ENCODE data around the gene SNX8. TPM values are rescaled to one million over a fixed set of nuclear protein-coding genes. Genes with fewer than 3 reads are reported as not detected.
"Not testable (repeated sequence)": the region's sequence is repeated elsewhere in the genome, so short reads cannot be mapped to it uniquely, and the experiment has no call there.

SNX8 gene
- total and polyA plus RNA-seq, 4 donors: 4.1 to 26.5 (median 20.9) TPM

DNA sequence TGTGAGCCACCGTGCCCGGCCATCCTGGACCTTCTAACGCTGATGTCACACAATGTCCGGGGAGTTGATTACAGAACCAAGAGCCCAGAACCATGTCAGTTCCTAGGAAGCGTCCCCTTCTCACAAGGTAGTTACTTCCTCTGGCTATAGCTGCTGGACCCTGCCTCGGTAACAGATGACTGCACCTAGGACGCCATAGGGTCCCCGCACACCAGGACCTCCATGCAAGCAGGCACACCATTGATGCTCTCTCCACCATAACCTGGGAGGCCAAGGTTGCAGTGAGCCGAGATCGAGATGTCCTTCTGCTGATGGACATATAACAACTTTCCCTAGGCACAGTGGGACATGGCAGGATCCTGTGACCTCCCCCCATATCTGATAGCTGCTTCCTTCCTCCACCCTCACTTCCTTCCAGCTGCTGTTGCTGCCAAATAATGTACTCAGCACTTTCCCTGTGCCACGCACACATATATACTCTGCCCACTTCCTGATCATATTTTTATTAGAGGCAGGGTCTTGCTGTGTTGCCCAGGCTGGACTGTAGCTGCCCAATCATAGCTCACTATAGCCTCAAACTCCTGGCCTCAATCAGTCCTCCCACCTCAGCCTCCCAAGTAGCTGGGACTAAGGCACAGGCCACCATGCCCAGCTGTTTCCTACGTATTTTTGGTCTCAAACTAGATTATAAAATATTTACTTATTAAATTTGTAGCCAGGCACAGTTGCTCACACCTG lies 3.5 kb upstream of the SNX8 start:
- H3K27ac ChIP-seq (ENCODE audit: low read depth in 1 of 2, low read length in 2 of 2): no peak overlapping the region
- H3K27me3 ChIP-seq (ENCODE audit: control insufficient read depth in 1 of 2, insufficient read depth in 2 of 2, low read length in 1 of 2): no peaks in the 10 kb centered on the region
- H3K4me1 ChIP-seq (ENCODE audit: control insufficient read depth in 1 of 2, insufficient read depth in 2 of 2, low read length in 2 of 2): no peaks in the 10 kb centered on the region
- H3K36me3 ChIP-seq (ENCODE audit: control insufficient read depth in 1 of 2, insufficient read depth in 2 of 2, low read length in 1 of 2): no peaks in the 10 kb centered on the region
- ATAC-seq (ENCODE audit: low FRiP score) (no peak), DNase-seq (no peak)
- intact Hi-C loops (cut with DNase I): no loop called here
- H3K4me3 ChIP-seq (ENCODE audit: low read length in 2 of 2): no peak overlapping the region
- 85 to 90% methylated on average over 12 of the region's 12 CpGs for WGBS, 2 donors
- no peaks in the 10 kb centered on the region for H3K9me3 ChIP-seq (ENCODE audit: control insufficient read depth, low read length)

- ATAC-seq (ENCODE audit: low FRiP score) (no peak), DNase-seq (no peak)
- intact Hi-C loops (cut with DNase I): no loop called here
- Histone ChIP-seq H3K4me3 (ENCODE audit: low read length in 2 of 2) (no peak overlapping the region), H3K36me3 (ENCODE audit: control insufficient read depth in 1 of 2, insufficient read depth in 2 of 2, low read length in 1 of 2) (no peaks in the 10 kb centered on the region), H3K4me1 (ENCODE audit: control insufficient read depth in 1 of 2, insufficient read depth in 2 of 2, low read length in 2 of 2) (no peaks in the 10 kb centered on the region), H3K9me3 (ENCODE audit: control insufficient read depth, low read length) (no peaks in the 10 kb centered on the region), H3K27ac (ENCODE audit: low read depth in 1 of 2, low read length in 2 of 2) (no peak overlapping the region), H3K27me3 (ENCODE audit: control insufficient read depth in 1 of 2, insufficient read depth in 2 of 2, low read length in 1 of 2) (no peaks in the 10 kb centered on the region)
- WGBS, 2 donors: 88 to 96% methylated on average over 1 of the region's 1 CpG
These were observed 2.3 kb upstream of the SNX8 start for GRCh38 chr7:2316578-2316977.

- ATAC-seq (ENCODE audit: low FRiP score) (no peak), DNase-seq (no peak)
- WGBS, 2 donors: 87 to 91% methylated on average over 1 of the region's 1 CpG
- Histone ChIP-seq H3K4me3 (ENCODE audit: low read length in 2 of 2) (no peak overlapping the region), H3K27me3 (ENCODE audit: control insufficient read depth in 1 of 2, insufficient read depth in 2 of 2, low read length in 1 of 2) (no peaks in the 10 kb centered on the region), H3K27ac (ENCODE audit: low read depth in 1 of 2, low read length in 2 of 2) (no peak overlapping the region), H3K36me3 (ENCODE audit: control insufficient read depth in 1 of 2, insufficient read depth in 2 of 2, low read length in 1 of 2) (no peaks in the 10 kb centered on the region), H3K9me3 (ENCODE audit: control insufficient read depth, low read length) (no peaks in the 10 kb centered on the region), H3K4me1 (ENCODE audit: control insufficient read depth in 1 of 2, insufficient read depth in 2 of 2, low read length in 2 of 2) (no peaks in the 10 kb centered on the region)
- intact Hi-C loops (cut with DNase I): loop anchor here in 1 of 2 donors (2.0 kb wide), 1 partner anchor 39 kb away; the partner anchor contains the start of gene EIF3B
These were observed 1.5 kb upstream of the SNX8 start for GRCh38 chr7:2315787-2316186.

DNA sequence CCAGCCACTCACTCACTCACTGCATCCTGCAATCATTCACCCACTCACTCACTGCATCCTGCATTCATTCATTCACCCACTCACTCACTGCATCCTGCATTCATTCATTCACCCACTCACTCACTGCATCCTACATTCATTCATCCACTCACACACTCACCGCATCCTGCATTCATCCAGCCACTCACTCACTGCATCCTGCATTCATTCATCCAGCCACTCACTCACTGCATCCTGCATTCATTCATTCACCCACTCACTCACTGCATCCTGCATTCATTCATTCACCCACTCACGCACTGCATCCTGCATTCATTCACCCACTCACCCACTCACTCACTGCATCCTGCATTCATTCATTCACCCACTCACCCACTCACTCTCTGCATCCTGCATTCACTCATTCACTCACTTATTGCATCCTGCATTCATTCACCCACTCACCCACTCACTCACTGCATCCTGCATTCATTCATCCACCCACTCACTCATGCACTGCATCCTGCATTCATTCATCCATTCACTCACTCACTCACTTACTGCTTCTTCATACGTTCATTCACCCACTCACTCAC lies 802 bp upstream of the SNX8 start:
- not testable (repeated sequence) for ATAC-seq (ENCODE audit: low FRiP score); H3K36me3 ChIP-seq (ENCODE audit: control insufficient read depth in 1 of 2, insufficient read depth in 2 of 2, low read length in 1 of 2); H3K4me1 ChIP-seq (ENCODE audit: control insufficient read depth in 1 of 2, insufficient read depth in 2 of 2, low read length in 2 of 2); H3K4me3 ChIP-seq (ENCODE audit: low read length in 2 of 2); DNase-seq; H3K27me3 ChIP-seq (ENCODE audit: control insufficient read depth in 1 of 2, insufficient read depth in 2 of 2, low read length in 1 of 2); H3K27ac ChIP-seq (ENCODE audit: low read depth in 1 of 2, low read length in 2 of 2); H3K9me3 ChIP-seq (ENCODE audit: control insufficient read depth, low read length)
- intact Hi-C loops (cut with DNase I): loop anchor here in 1 of 2 donors (2.0 kb wide), 1 partner anchor 40 kb away; the partner anchor contains the start of gene EIF3B
- 74 to 77% methylated on average over 3 of the region's 3 CpGs for WGBS, 2 donors

- H3K4me3 ChIP-seq (ENCODE audit: low read length in 2 of 2): peak overlapping the region; percentile 44 to 62
- DNase-seq (peak; percentile 65 to 83), ATAC-seq (ENCODE audit: low FRiP score) (peak; percentile 40)
- no peaks in the 10 kb centered on the region for H3K4me1 ChIP-seq (ENCODE audit: control insufficient read depth in 1 of 2, insufficient read depth in 2 of 2, low read length in 2 of 2)
- no peaks in the 10 kb centered on the region for H3K36me3 ChIP-seq (ENCODE audit: control insufficient read depth in 1 of 2, insufficient read depth in 2 of 2, low read length in 1 of 2)
- H3K27ac ChIP-seq (ENCODE audit: low read depth in 1 of 2, low read length in 2 of 2): no peak overlapping the region
- H3K27me3 ChIP-seq (ENCODE audit: control insufficient read depth in 1 of 2, insufficient read depth in 2 of 2, low read length in 1 of 2): no peaks in the 10 kb centered on the region
- 25 to 31% methylated on average over 34 to 42 of the region's 42 CpGs for WGBS, 2 donors
- intact Hi-C loops (cut with DNase I): loop anchor here in 1 of 2 donors (2.0 kb wide), 1 partner anchor 41 kb away; the partner anchor contains the start of gene EIF3B
- H3K9me3 ChIP-seq (ENCODE audit: control insufficient read depth, low read length): no peaks in the 10 kb centered on the region
These were observed 612 bp downstream of the SNX8 start for GRCh38 chr7:2313450-2314208.

DNA sequence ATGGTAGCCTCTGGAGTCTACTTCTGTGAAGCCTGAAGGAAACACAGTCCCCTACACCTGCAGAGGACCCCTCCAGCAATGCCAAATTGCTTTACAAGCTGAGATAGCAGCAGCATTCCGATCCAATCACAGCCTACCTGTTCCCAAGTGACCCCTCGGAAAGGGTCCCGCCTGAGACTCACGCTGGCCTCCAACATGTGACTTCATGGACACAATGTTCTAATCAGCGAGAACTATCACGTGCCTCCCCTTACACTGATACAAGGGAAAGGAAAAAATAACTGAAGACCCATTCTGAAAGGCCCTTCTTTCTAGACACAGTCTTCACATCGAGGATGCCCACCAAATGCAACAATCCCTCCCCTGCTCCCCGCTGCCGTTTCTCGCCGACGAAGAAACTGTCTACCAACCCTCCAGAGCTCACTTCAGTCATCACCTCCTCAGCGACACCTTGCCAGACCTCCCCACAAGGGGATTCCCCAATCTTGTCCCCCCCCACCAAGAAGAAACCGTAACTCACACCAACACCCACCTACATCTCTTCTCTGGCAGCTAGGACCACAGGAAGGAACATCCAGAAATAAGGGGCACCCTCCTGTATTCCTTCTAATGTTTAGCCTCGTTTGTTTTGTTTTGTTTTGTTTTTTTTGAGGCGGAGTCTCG lies 1.8 kb downstream of the SNX8 start:
- 89 to 90% methylated on average over 17 of the region's 17 CpGs for WGBS, 2 donors
- no peak for DNase-seq
- ATAC-seq (ENCODE audit: low FRiP score): no peak
- no peaks in the 10 kb centered on the region for H3K4me1 ChIP-seq (ENCODE audit: control insufficient read depth in 1 of 2, insufficient read depth in 2 of 2, low read length in 2 of 2)
- H3K4me3 ChIP-seq (ENCODE audit: low read length in 2 of 2): no peak overlapping the region
- H3K27me3 ChIP-seq (ENCODE audit: control insufficient read depth in 1 of 2, insufficient read depth in 2 of 2, low read length in 1 of 2): no peaks in the 10 kb centered on the region
- H3K9me3 ChIP-seq (ENCODE audit: control insufficient read depth, low read length): no peaks in the 10 kb centered on the region
- H3K27ac ChIP-seq (ENCODE audit: low read depth in 1 of 2, low read length in 2 of 2): no peak overlapping the region
- no peaks in the 10 kb centered on the region for H3K36me3 ChIP-seq (ENCODE audit: control insufficient read depth in 1 of 2, insufficient read depth in 2 of 2, low read length in 1 of 2)
- intact Hi-C loops (cut with DNase I): no loop called here

DNA sequence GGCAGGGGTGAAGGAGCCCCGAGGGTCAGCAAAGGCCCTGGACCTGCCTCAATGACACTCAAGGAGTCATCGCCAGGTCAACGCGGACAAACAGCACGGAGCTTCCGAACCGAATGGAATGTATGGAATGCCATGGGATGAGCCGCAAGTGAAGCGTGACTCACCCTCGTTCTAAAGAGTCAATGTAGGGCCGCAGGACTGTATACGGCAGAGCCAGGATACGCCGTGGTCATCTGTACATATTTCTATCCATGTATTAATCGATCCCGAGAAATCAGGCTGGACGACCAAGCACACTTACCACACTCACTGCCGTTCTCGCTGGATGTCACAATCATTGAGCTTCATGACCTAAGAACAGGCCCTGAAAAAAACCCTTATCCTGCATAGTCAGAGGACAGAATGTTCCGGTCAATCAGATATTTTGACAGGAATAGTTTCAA lies 4.3 kb downstream of the SNX8 start:
- intact Hi-C loops (cut with DNase I): no loop called here
- no peak for ATAC-seq (ENCODE audit: low FRiP score)
- WGBS, 2 donors: 78 to 79% methylated on average over 20 of the region's 20 CpGs

DNA sequence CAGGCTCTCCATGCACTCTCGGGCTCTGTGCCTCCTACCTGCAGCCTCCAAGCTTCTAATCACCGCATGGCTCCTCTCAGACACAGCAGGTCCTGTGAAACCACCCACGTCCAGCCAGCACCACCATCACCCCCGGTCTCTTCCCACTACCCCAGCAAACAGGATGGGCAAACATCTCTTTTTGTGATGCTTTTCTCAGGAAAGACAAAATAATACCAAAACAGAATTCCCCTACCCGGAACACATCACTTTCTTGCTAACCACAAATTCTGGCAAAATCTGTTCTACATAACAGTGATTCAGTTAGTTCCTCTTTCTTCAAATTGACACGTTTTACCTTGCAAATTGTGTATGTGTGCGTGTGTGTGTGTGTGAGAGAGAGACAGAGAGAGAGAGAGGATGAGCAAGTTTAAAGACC lies 6.5 kb downstream of the SNX8 start:
- no peaks in the 10 kb centered on the region for H3K27me3 ChIP-seq (ENCODE audit: control insufficient read depth in 1 of 2, insufficient read depth in 2 of 2, low read length in 1 of 2)
- H3K27ac ChIP-seq (ENCODE audit: low read depth in 1 of 2, low read length in 2 of 2): no peak overlapping the region
- DNase-seq (no peak), ATAC-seq (ENCODE audit: low FRiP score) (no peak)
- no peak overlapping the region for H3K4me3 ChIP-seq (ENCODE audit: low read length in 2 of 2)
- no peaks in the 10 kb centered on the region for H3K4me1 ChIP-seq (ENCODE audit: control insufficient read depth in 1 of 2, insufficient read depth in 2 of 2, low read length in 2 of 2)
- no peaks in the 10 kb centered on the region for H3K36me3 ChIP-seq (ENCODE audit: control insufficient read depth in 1 of 2, insufficient read depth in 2 of 2, low read length in 1 of 2)
- no peaks in the 10 kb centered on the region for H3K9me3 ChIP-seq (ENCODE audit: control insufficient read depth, low read length)
- intact Hi-C loops (cut with DNase I): no loop called here
- 87 to 90% methylated on average over 7 of the region's 7 CpGs for WGBS, 2 donors

More for the DNA sequence above, 4.3 kb downstream of the SNX8 start:
- Histone ChIP-seq H3K4me3 (ENCODE audit: low read length in 2 of 2) (no peak overlapping the region), H3K27ac (ENCODE audit: low read depth in 1 of 2, low read length in 2 of 2) (no peak overlapping the region), H3K36me3 (ENCODE audit: control insufficient read depth in 1 of 2, insufficient read depth in 2 of 2, low read length in 1 of 2) (no peaks in the 10 kb centered on the region), H3K4me1 (ENCODE audit: control insufficient read depth in 1 of 2, insufficient read depth in 2 of 2, low read length in 2 of 2) (no peaks in the 10 kb centered on the region), H3K27me3 (ENCODE audit: control insufficient read depth in 1 of 2, insufficient read depth in 2 of 2, low read length in 1 of 2) (no peaks in the 10 kb centered on the region), H3K9me3 (ENCODE audit: control insufficient read depth, low read length) (no peaks in the 10 kb centered on the region)
- no peak for DNase-seq
